Body of pancreas (tissue), 4 donors: ENCODE results near the gene CLSTN2. TPM values are rescaled to one million over a fixed set of nuclear protein-coding genes. Genes with fewer than 3 reads are reported as not detected.

Source experiments
- ATAC-seq: fragments of 150-250 bp; one replicate; pipeline ENCODE4 v1.9.1; 2016
- DNase-seq, 4 donors: peaks; one replicate each; pipeline ENCODE4 v3.0.0-alpha.2; 2019
- H3K27ac ChIP-seq, 4 donors: fragments of 200-600 bp; sonication (generic); 1 replicate in 3 of 4; 2 replicates in 1 of 4; pipeline versions ENCODE4 v1.5.1 to v1.6.1; 2016 to 2019; ENCODE audit warnings: mild to moderate bottlenecking in 1 of 4, mixed read lengths in 1 of 4, moderate library complexity in 1 of 4
- H3K27me3 ChIP-seq, 2 donors: fragments of 200-600 bp; sonication (generic); one replicate each; pipeline ENCODE4 v1.6.0; 2016; ENCODE audit warnings: mild to moderate bottlenecking in 1 of 2
- H3K36me3 ChIP-seq, 2 donors: fragments of 200-600 bp; sonication (generic); replicated peaks in 1 of 2; 2 replicates each; pipeline ENCODE4 v1.5.1; 2016; ENCODE audit warnings: low read depth in 2 of 2; ENCODE audit not compliant: insufficient read depth in 1 of 2
- H3K4me1 ChIP-seq: fragments of 200-600 bp; sonication (generic); one replicate; pipeline ENCODE4 v1.6.0; 2016
- H3K4me3 ChIP-seq, 2 donors: fragments of 200-600 bp; sonication (generic); 1 replicate in 1 of 2; 2 replicates in 1 of 2; pipeline ENCODE4 v1.5.1; 2016 to 2019
- H3K9me3 ChIP-seq, 3 donors: fragments of 200-600 bp; sonication (generic); 1 replicate in 2 of 3; 2 replicates in 1 of 3; pipeline ENCODE4 v1.5.1; 2016
- POLR2A ChIP-seq, 3 donors: fragments of 450-650 bp; IDR thresholded peaks; one replicate each; pipeline ENCODE4 v1.6.1; 2016; ENCODE audit warnings: antibody characterized with exemption in 3 of 3, mild to moderate bottlenecking in 2 of 3
- WGBS, 2 donors: methylation state at CpG; one replicate each; pipeline ENCODE4 v1.1.5; 2017; 5-methylcytosine and 5-hydroxymethylcytosine counted together
- intact Hi-C: fragments of 100-400 bp; cut with DNase I; formaldehyde crosslinking; loops from one replicate; pipeline ENCODE4 v1.15.1; 2023
- total RNA-seq, 2 donors: library from RNA; depleted of rRNA; stranded (reverse); fragments of >200 nt; gene quantifications; one replicate each; pipeline ENCODE4 v1.1.0, GENCODE V29; 2016
- TF ChIP-seq, protein P1 (sequence below), 7 experiments: fragments of 450-650 bp in 4 of 7; fragments of 200-600 bp in 3 of 7; sonication (generic) in 3 of 7; IDR thresholded peaks; one replicate each; pipeline ENCODE4 v1.5.1; 2016 to 2019; ENCODE audit warnings: antibody characterized with exemption in 7 of 7

CLSTN2 gene
- total RNA-seq, 2 donors from 2014 or later: 14.5 to 14.8 TPM

- Histone ChIP-seq H3K9me3 (no peaks in the 10 kb centered on the region), H3K27me3 (peaks cover 0 to 10% of the 10 kb centered on the region in 2 donors), H3K4me3 (no peak overlapping the region), H3K36me3 (no peaks in the 10 kb centered on the region), H3K4me1 (peaks cover 28% of the 10 kb centered on the region), H3K27ac (no peak overlapping the region)
- 14 to 17% methylated on average over 2 of the region's 2 CpGs for WGBS, 2 donors
- TF ChIP-seq, protein P1, sequence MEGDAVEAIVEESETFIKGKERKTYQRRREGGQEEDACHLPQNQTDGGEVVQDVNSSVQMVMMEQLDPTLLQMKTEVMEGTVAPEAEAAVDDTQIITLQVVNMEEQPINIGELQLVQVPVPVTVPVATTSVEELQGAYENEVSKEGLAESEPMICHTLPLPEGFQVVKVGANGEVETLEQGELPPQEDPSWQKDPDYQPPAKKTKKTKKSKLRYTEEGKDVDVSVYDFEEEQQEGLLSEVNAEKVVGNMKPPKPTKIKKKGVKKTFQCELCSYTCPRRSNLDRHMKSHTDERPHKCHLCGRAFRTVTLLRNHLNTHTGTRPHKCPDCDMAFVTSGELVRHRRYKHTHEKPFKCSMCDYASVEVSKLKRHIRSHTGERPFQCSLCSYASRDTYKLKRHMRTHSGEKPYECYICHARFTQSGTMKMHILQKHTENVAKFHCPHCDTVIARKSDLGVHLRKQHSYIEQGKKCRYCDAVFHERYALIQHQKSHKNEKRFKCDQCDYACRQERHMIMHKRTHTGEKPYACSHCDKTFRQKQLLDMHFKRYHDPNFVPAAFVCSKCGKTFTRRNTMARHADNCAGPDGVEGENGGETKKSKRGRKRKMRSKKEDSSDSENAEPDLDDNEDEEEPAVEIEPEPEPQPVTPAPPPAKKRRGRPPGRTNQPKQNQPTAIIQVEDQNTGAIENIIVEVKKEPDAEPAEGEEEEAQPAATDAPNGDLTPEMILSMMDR (IDR thresholded peaks at IDR 0.05): no peak
- no peak for TF ChIP-seq POLR2A (IDR thresholded peaks at IDR 0.05)
- DNase-seq: no peak
- intact Hi-C loops: loop anchor here (10.0 kb wide), 2 partner anchors 219 to 801 kb away; no protein-coding TSS in a partner anchor
- no peak for ATAC-seq
Observed at GRCh38 chr3:139933766-139934165, 1.2 kb upstream of the CLSTN2 start.

DNA sequence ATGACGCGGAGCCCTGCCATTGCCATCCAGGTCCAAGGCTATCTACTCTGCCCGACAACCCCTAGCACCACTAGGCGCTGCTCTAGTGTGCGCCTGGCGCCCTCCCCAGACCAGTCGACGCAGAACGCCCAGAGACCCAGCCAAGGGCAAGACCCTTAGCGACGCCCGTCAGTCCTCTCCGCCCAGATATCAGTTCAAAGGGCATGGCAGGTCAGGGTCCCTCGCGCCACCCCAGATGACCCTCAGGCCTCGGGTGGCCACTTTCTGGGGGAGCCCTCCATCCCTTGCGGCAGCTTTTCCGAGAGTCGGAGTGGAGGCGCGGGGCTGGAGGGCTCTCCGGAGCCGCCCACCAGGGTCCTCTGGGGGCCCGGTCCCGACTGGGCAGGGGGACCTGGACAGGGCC is 371 bp upstream of the CLSTN2 start:
- intact Hi-C loops: loop anchor here (10.0 kb wide), 2 partner anchors 220 to 800 kb away; no protein-coding TSS in a partner anchor
- WGBS, 2 donors: 3 to 15% methylated on average over 3 to 24 of the region's 25 CpGs
- peak; percentile 58 to 76 (median 69) for DNase-seq

GRCh38 chr3:139935866-139936817 is 1.2 kb downstream of the CLSTN2 start:
- H3K27ac ChIP-seq: no peak overlapping the region
- 2% methylated on average over 13 to 42 of the region's 42 CpGs for WGBS, 2 donors
- H3K4me3 ChIP-seq: peak overlapping the region in 1 of 2 donors; percentile 12
- H3K27me3 ChIP-seq: peaks cover 0 to 10% of the 10 kb centered on the region in 2 donors
- intact Hi-C loops: loop anchor here (10.0 kb wide), 2 partner anchors 221 to 799 kb away; no protein-coding TSS in a partner anchor
- peaks cover 28% of the 10 kb centered on the region for H3K4me1 ChIP-seq
- DNase-seq (peak; percentile 25 to 58 (median 44)), ATAC-seq (no peak)
- H3K36me3 ChIP-seq: no peaks in the 10 kb centered on the region
- TF ChIP-seq, protein P1 (IDR thresholded peaks at IDR 0.05): no peak
- TF ChIP-seq POLR2A (IDR thresholded peaks at IDR 0.05): no peak
- no peaks in the 10 kb centered on the region for H3K9me3 ChIP-seq

More for the DNA sequence above, 371 bp upstream of the CLSTN2 start:
- peak overlapping the region; percentile 7 to 22 for H3K4me3 ChIP-seq
- peaks cover 28% of the 10 kb centered on the region for H3K4me1 ChIP-seq
- ATAC-seq: peak; percentile 71
- no peaks in the 10 kb centered on the region for H3K36me3 ChIP-seq
- H3K27ac ChIP-seq: no peak overlapping the region
- TF ChIP-seq, protein P1 (IDR thresholded peaks at IDR 0.05): peak; percentile 16 to 63 (median 47)
- no peak for TF ChIP-seq POLR2A (IDR thresholded peaks at IDR 0.05)
- peaks cover 0 to 10% of the 10 kb centered on the region in 2 donors for H3K27me3 ChIP-seq
- no peaks in the 10 kb centered on the region for H3K9me3 ChIP-seq

DNA sequence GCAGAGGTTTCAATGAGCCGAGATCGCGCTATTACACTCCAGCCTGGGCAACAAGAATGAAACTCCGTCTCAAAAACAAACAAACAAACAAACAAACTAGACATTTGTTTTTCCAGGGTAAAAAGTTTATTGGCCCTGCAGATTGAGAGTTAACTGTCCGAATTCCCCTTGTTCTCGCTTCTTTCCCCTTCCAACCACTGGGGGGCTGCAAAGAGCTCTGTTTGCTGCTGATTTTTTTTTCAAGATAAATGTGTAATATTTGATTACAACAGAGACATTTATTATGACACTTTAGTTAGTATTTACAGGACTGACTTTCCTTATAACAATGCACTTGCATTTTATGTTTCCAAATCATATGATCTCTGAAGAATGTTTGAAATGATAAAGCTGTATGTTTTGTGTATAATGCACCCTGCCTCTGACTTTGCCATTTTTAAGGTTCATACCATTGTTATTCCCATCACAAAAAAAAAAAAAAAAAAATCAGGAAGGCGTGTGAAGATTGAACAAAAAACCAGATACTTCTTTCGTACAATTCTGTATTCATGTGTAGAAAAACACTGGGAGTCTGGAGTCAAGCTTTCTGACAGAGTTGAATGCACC is 2.8 kb downstream of the CLSTN2 start:
- peaks cover 28% of the 10 kb centered on the region for H3K4me1 ChIP-seq
- ATAC-seq: no peak
- 7 to 9% methylated on average over 8 of the region's 8 CpGs for WGBS, 2 donors
- H3K4me3 ChIP-seq: no peak overlapping the region
- no peak overlapping the region for H3K27ac ChIP-seq
- H3K36me3 ChIP-seq: no peaks in the 10 kb centered on the region
- H3K9me3 ChIP-seq: no peaks in the 10 kb centered on the region
- peaks cover 0 to 10% of the 10 kb centered on the region in 2 donors for H3K27me3 ChIP-seq
- TF ChIP-seq, protein P1 (IDR thresholded peaks at IDR 0.05): peak; percentile 54 to 81 (median 66)
- no peak for TF ChIP-seq POLR2A (IDR thresholded peaks at IDR 0.05)
- intact Hi-C loops: loop anchor here (10.0 kb wide), 2 partner anchors 223 to 797 kb away; no protein-coding TSS in a partner anchor
- DNase-seq: peak; percentile 56 to 70 (median 61)
